Endothelial cell of umbilical vein (primary cell): Measurements from ENCODE around the gene LYZL6. TPM values are rescaled to one million over a fixed set of nuclear protein-coding genes. Genes with fewer than 3 reads are reported as not detected.

Experiments
- BruUV-seq: library from RNA; stranded (reverse); fragments of 400-500 nt; replicated peaks from 2 replicates; lab custom pipeline; 2021; lab: Mats Ljungman, UMichigan
- CTCF ChIA-PET: fragments of 300-600, 350-600 bp; sonication (Branson Sonifier 250); formaldehyde crosslinking; loops from one replicate; lab custom pipeline; 2021; ENCODE audit warnings: antibody characterized with exemption, inconsistent platforms; lab: Charles Lee
- POLR2A ChIA-PET: fragments of 300-600, 350-600 bp; sonication (Branson Sonifier 250); formaldehyde crosslinking; loops from one replicate; lab custom pipeline; 2021; ENCODE audit warnings: antibody characterized with exemption, inconsistent platforms; lab: Charles Lee
- DNase-seq: peaks from one replicate; pipeline ENCODE4 v3.0.0-alpha.2; 2011; ENCODE audit warnings: low read depth, low spot score
- FAIRE-seq: peaks from 2 replicates; lab custom pipeline; 2011; peaks lifted over from hg19 to GRCh38; lab: Jason Lieb, UNC
- H2AFZ ChIP-seq: 2 replicates; pipeline ENCODE4 v1.6.0; 2012; ENCODE audit warnings: low read depth, low read length, control low read depth, inconsistent platforms
- H3K27ac ChIP-seq: 2 replicates; pipeline ENCODE4 v1.5.1; 2011; ENCODE audit warnings: low read depth, mild to moderate bottlenecking, control low read depth, low read length, moderate library complexity; ENCODE audit not compliant: insufficient read depth
- H3K27me3 ChIP-seq, 2 experiments: 2 replicates each; pipeline versions ENCODE4 v1.6.0 to v1.6.1; 2011; ENCODE audit warnings: low read length in 2 of 2, mixed read lengths in 1 of 2; ENCODE audit not compliant: control insufficient read depth in 2 of 2, insufficient read depth in 2 of 2
- H3K36me3 ChIP-seq, 2 experiments: 2 replicates in 1 of 2; 3 replicates in 1 of 2; pipeline ENCODE4 v1.5.1; 2011; ENCODE audit warnings: low read length in 2 of 2, mild to moderate bottlenecking in 1 of 2, moderate library complexity in 1 of 2; ENCODE audit not compliant: control insufficient read depth in 2 of 2, insufficient read depth in 2 of 2; ENCODE audit errors: extremely low read depth in 1 of 2
- H3K4me1 ChIP-seq: 3 replicates; pipeline ENCODE4 v1.5.1; 2011; ENCODE audit warnings: mild to moderate bottlenecking, low read length; ENCODE audit not compliant: control insufficient read depth, insufficient read depth; ENCODE audit errors: extremely low read depth
- H3K4me2 ChIP-seq: 2 replicates; pipeline ENCODE4 v1.6.1; 2011; ENCODE audit warnings: low read length, control low read depth, mixed read lengths; ENCODE audit not compliant: insufficient read depth
- H3K4me3 ChIP-seq, 3 experiments: fragments of 200-600 bp in 1 of 3; sonication (generic), shearing (Covaris generic) in 1 of 3; replicated peaks in 1 of 3; 2 replicates each; pipeline ENCODE4 v1.5.1; 2011 to 2016; ENCODE audit warnings: control low read depth in 3 of 3, low read length in 3 of 3, mild to moderate bottlenecking in 2 of 3, inconsistent platforms in 1 of 3, low read depth in 1 of 3, moderate library complexity in 1 of 3; ENCODE audit not compliant: insufficient read depth in 1 of 3
- H3K79me2 ChIP-seq: 2 replicates; pipeline ENCODE4 v1.6.0; 2012; ENCODE audit warnings: low read length, inconsistent platforms; ENCODE audit not compliant: control insufficient read depth, insufficient read depth
- H3K9ac ChIP-seq: replicated peaks from 2 replicates; pipeline ENCODE3; 2011; ENCODE audit warnings: low read length, control low read depth; ENCODE audit not compliant: insufficient read depth; ENCODE audit errors: extremely low read depth
- H3K9me1 ChIP-seq: replicated peaks from 3 replicates; pipeline ENCODE4 v1.6.0; 2011; ENCODE audit warnings: mild to moderate bottlenecking, low read length; ENCODE audit not compliant: control insufficient read depth, insufficient read depth; ENCODE audit errors: extremely low read depth
- H3K9me3 ChIP-seq: replicated peaks from 2 replicates; pipeline ENCODE4 v1.5.1; 2012; ENCODE audit warnings: low read length, inconsistent platforms; ENCODE audit not compliant: control insufficient read depth, insufficient read depth
- H4K20me1 ChIP-seq: replicated peaks from 2 replicates; pipeline ENCODE3; 2011; ENCODE audit warnings: mild to moderate bottlenecking, low read length; ENCODE audit not compliant: control insufficient read depth, insufficient read depth; ENCODE audit errors: extremely low read depth
- CTCF ChIP-seq, 2 donors: IDR thresholded peaks; 1 replicate in 1 of 2; 2 replicates in 1 of 2; pipeline ENCODE4 v1.5.1; 2011; ENCODE audit warnings: low read length in 2 of 2, mild to moderate bottlenecking in 2 of 2, moderate library complexity in 2 of 2, control low read depth in 1 of 2, inconsistent platforms in 1 of 2, low read depth in 1 of 2; ENCODE audit not compliant: insufficient read depth in 1 of 2; ENCODE audit errors: extremely low read depth in 1 of 2
- EZH2 ChIP-seq: IDR thresholded peaks from 2 replicates; pipeline ENCODE4 v1.6.1; 2012; ENCODE audit warnings: borderline replicate concordance, low read depth, mild to moderate bottlenecking, moderate library complexity, low read length, inconsistent platforms; ENCODE audit not compliant: severe bottlenecking
- FOS ChIP-seq: IDR thresholded peaks from 2 replicates; pipeline ENCODE4 v1.6.1; 2011; ENCODE audit warnings: mild to moderate bottlenecking, low read length, moderate library complexity, borderline replicate concordance; ENCODE audit not compliant: insufficient read depth
- GATA2 ChIP-seq: IDR thresholded peaks from 2 replicates; pipeline ENCODE4 v1.7.0; 2011; ENCODE audit warnings: low read depth, mild to moderate bottlenecking, moderate library complexity, mixed read lengths, low read length; ENCODE audit not compliant: insufficient read length, insufficient read depth
- MAX ChIP-seq: IDR thresholded peaks from 2 replicates; pipeline ENCODE4 v1.6.1; 2011; ENCODE audit not compliant: insufficient read depth, insufficient read length
- MYC ChIP-seq: IDR thresholded peaks from one replicate; pipeline ENCODE4 v1.6.1; 2011; ENCODE audit warnings: mild to moderate bottlenecking, low read depth, low read length
- POLR2A ChIP-seq: IDR thresholded peaks from 2 replicates; pipeline ENCODE4 v1.6.1; 2012; ENCODE audit warnings: low read depth, mild to moderate bottlenecking, control low read depth, low read length
- POLR2AphosphoS5 ChIP-seq: IDR thresholded peaks from 2 replicates; pipeline ENCODE4 v1.6.1; 2012; ENCODE audit warnings: low read depth, mild to moderate bottlenecking, control low read depth, low read length, moderate library complexity; ENCODE audit not compliant: insufficient read depth
- dilution Hi-C: fragments of 300-500 bp; cut with MboI; formaldehyde crosslinking; loops from one replicate; pipeline ENCODE4 v1.15.0; 2019; ENCODE audit warnings: low sequenced_read_pairs; ENCODE audit not compliant: extremely low pct_ligation_motif_present
- intact Hi-C: fragments of 100-400 bp; cut with micrococcal nuclease; formaldehyde crosslinking; loops from one replicate; pipeline ENCODE4 v1.10.0; 2022
- polyA plus RNA-seq, 4 experiments: library from polyadenylated mRNA; depleted of rRNA in 3 of 4; stranded (reverse) in 3 of 4; unstranded in 1 of 4; fragments of >200 nt; gene quantifications; 2 replicates each; pipeline versions ENCODE4 v1.2.1 to v1.2.3, GENCODE V29; 2011 to 2012; ENCODE audit warnings: missing spikeins in 1 of 4
- total RNA-seq: library from RNA; stranded (reverse); gene quantifications from 2 replicates; pipeline ENCODE4 v1.2.3, GENCODE V29; 2021

The LYZL6 gene
- total and polyA plus RNA-seq, 2 donors (not counting 3 experiments of a cell fraction or from before 2014, with no cell fraction given): not detected

- no TSS peak for BruUV-seq
- intact Hi-C loops: no loop called here
- Histone ChIP-seq H3K27me3 (peaks cover 0 to 2% of the 10 kb centered on the region in 2 experiments), H3K4me2 (no peak overlapping the region), H3K9me1 (no peaks in the 10 kb centered on the region), H3K79me2 (no peaks in the 10 kb centered on the region), H3K9me3 (no peaks in the 10 kb centered on the region), H3K4me1 (peaks cover 4% of the 10 kb centered on the region), H3K4me3 (no peak overlapping the region), H3K9ac (no peak overlapping the region), H3K27ac (no peak overlapping the region), H2AFZ (no peak overlapping the region), H4K20me1 (no peaks in the 10 kb centered on the region), H3K36me3 (no peaks in the 10 kb centered on the region)
- dilution Hi-C loops: no loop called here
- FAIRE-seq (no peak), DNase-seq (no peak)
- TF ChIP-seq POLR2A (no peak), MYC (no peak), FOS (no peak), EZH2 (no peak), CTCF (IDR thresholded peaks at IDR 0.05; ENCODE audit: extremely low read depth in 1 of 2, insufficient read depth in 1 of 2, low read depth in 1 of 2, low read length in 2 of 2) (no peak), POLR2AphosphoS5 (no peak), MAX (no peak), GATA2 (no peak)
- CTCF ChIA-PET: no interaction called here
- POLR2A ChIA-PET: no interaction called here
Measured at GRCh38 chr17:35920229-35920628, 23.3 kb downstream of the LYZL6 start.
